VCaP (cell line): ENCODE data around the gene MAG.

Experiments used
- H3K27ac ChIP-seq: fragments of 450-650 bp; 2 replicates; pipeline ENCODE4 v1.5.1; 2017
- CTCF ChIP-seq: fragments of 450-650 bp; conservative IDR thresholded peaks from 2 replicates; pipeline ENCODE4 v1.5.1; 2017; ENCODE audit warnings: mild to moderate bottlenecking, moderate library complexity

MAG gene

GRCh38 chr19:35318679-35319448, 26.9 kb downstream of the MAG start:
- no peak for TF ChIP-seq CTCF
- H3K27ac ChIP-seq, result no peak overlapping the region

GRCh38 chr19:35320065-35320713, 28.2 kb downstream of the MAG start:
- H3K27ac ChIP-seq, result no peak overlapping the region
- TF ChIP-seq CTCF, result no peak

- no peak for TF ChIP-seq CTCF
Observed at GRCh38 chr19:35321291-35321690, 29.3 kb downstream of the MAG start.

DNA sequence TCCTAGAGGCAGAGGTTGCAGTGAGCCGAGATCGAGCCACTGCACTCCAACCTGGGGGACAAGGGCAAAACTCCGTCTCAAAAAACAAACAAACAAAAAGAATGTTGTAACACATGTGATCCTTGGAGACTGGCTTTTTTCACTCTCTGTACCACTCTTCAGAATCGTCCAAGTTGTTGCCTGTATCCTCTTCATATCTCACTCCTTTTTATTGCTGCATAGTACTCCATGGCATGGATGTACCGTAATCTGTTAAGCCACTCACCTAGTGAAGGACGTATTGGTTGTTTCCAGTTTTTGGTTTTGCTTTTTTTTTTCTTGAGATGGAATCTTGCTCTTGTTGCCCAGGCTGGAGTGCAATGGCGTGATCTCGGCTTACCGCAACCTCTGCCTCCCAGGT, 30.1 kb downstream of the MAG start:
- no peak overlapping the region for H3K27ac ChIP-seq

More at GRCh38 chr19:35321291-35321690, 29.3 kb downstream of the MAG start:
- no peak overlapping the region for H3K27ac ChIP-seq

GRCh38 chr19:35327642-35328041, 35.7 kb downstream of the MAG start:
- TF ChIP-seq CTCF, result peak; percentile 44
- no peak overlapping the region for H3K27ac ChIP-seq

More for the DNA sequence above, 30.1 kb downstream of the MAG start:
- no peak for TF ChIP-seq CTCF

GRCh38 chr19:35328851-35329285, 36.9 kb downstream of the MAG start, which contains the start of gene CD22:
CD22 (plus strand) TSS chr19:35329187; CDS start chr19:35332041, 2,854 bp downstream.
- no peak for TF ChIP-seq CTCF
- no peak within 1 kb of the TSS for H3K27ac ChIP-seq

GRCh38 chr19:35329323-35329722, 37.4 kb downstream of the MAG start:
- H3K27ac ChIP-seq, result no peak overlapping the region
- TF ChIP-seq CTCF, result no peak
